H1 (cell line): ENCODE measurements around the gene RNF128. TPM values are rescaled to one million over a fixed set of nuclear protein-coding genes. Genes with fewer than 3 reads are reported as not detected.

Source experiments
- CTCF ChIA-PET: fragments of 300-600 bp; sonication (Branson Sonifier 250); formaldehyde crosslinking; loops from one replicate; lab custom pipeline; 2021; ENCODE audit not compliant: partially characterized antibody; lab: Charles Lee
- POLR2A ChIA-PET: fragments of 300-600 bp; sonication (Branson Sonifier 250); formaldehyde crosslinking; loops from one replicate; lab custom pipeline; 2021; ENCODE audit warnings: inconsistent platforms; ENCODE audit not compliant: partially characterized antibody; lab: Charles Lee
- DNase-seq, 2 experiments: peaks; one replicate each; pipeline versions ENCODE4 v3.0.0 to v3.0.0-alpha.2; 2010 to 2022; ENCODE audit warnings: low spot score in 2 of 2, low read depth in 1 of 2, mixed read lengths in 1 of 2
- FAIRE-seq: peaks from 2 replicates; lab custom pipeline; 2011; peaks lifted over from hg19 to GRCh38; lab: Jason Lieb, UNC
- H2AFZ ChIP-seq: 2 replicates; pipeline ENCODE4 v1.8.1; 2012; ENCODE audit warnings: low read length, inconsistent platforms
- H2AK5ac ChIP-seq: 2 replicates; pipeline ENCODE4 v1.6.1; 2013; ENCODE audit warnings: low read depth, low read length
- H2BK120ac ChIP-seq: replicated peaks from 2 replicates; pipeline ENCODE3; 2013; ENCODE audit warnings: low read depth, low read length, inconsistent platforms
- H2BK12ac ChIP-seq: 2 replicates; pipeline ENCODE4 v1.6.1; 2013; ENCODE audit warnings: low read depth, low read length
- H2BK15ac ChIP-seq: 2 replicates; pipeline ENCODE4 v1.6.1; 2013; ENCODE audit warnings: low read length
- H2BK20ac ChIP-seq: 2 replicates; pipeline ENCODE4 v1.6.1; 2013; ENCODE audit warnings: low read length
- H2BK5ac ChIP-seq: 2 replicates; pipeline ENCODE4 v1.6.1; 2013; ENCODE audit warnings: low read depth, low read length
- H3K14ac ChIP-seq: 2 replicates; pipeline ENCODE4 v1.6.1; 2013; ENCODE audit warnings: inconsistent platforms; ENCODE audit not compliant: insufficient read length
- H3K18ac ChIP-seq: 2 replicates; pipeline ENCODE4 v1.6.1; 2013; ENCODE audit warnings: low read length; ENCODE audit errors: extremely low read depth
- H3K23ac ChIP-seq: 2 replicates; pipeline ENCODE4 v1.6.1; 2013; ENCODE audit warnings: inconsistent platforms; ENCODE audit not compliant: insufficient read length
- H3K23me2 ChIP-seq: 2 replicates; pipeline ENCODE4 v1.6.1; 2013; ENCODE audit warnings: low read depth, low read length
- H3K27ac ChIP-seq: 2 replicates; pipeline ENCODE4 v1.6.1; 2011; ENCODE audit warnings: low read depth, low read length, inconsistent platforms
- H3K27me3 ChIP-seq, 4 experiments: replicated peaks in 1 of 4; 1 replicate in 1 of 4; 2 replicates in 3 of 4; pipeline versions ENCODE4 v1.6.1 to v1.8.1; 2011 to 2013; ENCODE audit warnings: low read length in 3 of 4, mild to moderate bottlenecking in 3 of 4, inconsistent platforms in 2 of 4, mixed read lengths in 2 of 4, moderate library complexity in 1 of 4; ENCODE audit not compliant: control insufficient read depth in 3 of 4, insufficient read depth in 3 of 4; ENCODE audit errors: extremely low read depth in 1 of 4
- H3K36me3 ChIP-seq, 4 experiments: 2 replicates each; pipeline versions ENCODE4 v1.6.1 to v1.8.1; 2011 to 2013; ENCODE audit warnings: mild to moderate bottlenecking in 4 of 4, low read length in 3 of 4, moderate library complexity in 2 of 4, control low read depth in 1 of 4, inconsistent platforms in 1 of 4; ENCODE audit not compliant: insufficient read depth in 4 of 4, control insufficient read depth in 2 of 4
- H3K4ac ChIP-seq: replicated peaks from 2 replicates; pipeline ENCODE3; 2013; ENCODE audit warnings: low read length, low read depth, mixed read lengths, inconsistent platforms; ENCODE audit not compliant: insufficient read length
- H3K4me1 ChIP-seq, 4 experiments: replicated peaks in 1 of 4; 1 replicate in 1 of 4; 2 replicates in 3 of 4; pipeline versions ENCODE4 v1.6.1 to v1.8.1; 2011 to 2013; ENCODE audit warnings: low read length in 3 of 4, inconsistent platforms in 2 of 4, mixed read lengths in 1 of 4; ENCODE audit not compliant: insufficient read depth in 4 of 4, control insufficient read depth in 3 of 4
- H3K4me2 ChIP-seq, 2 experiments: 2 replicates each; pipeline versions ENCODE4 v1.6.1 to v1.8.1; 2011 to 2013; ENCODE audit warnings: low read depth in 2 of 2, low read length in 2 of 2, control low read depth in 1 of 2, inconsistent platforms in 1 of 2, mild to moderate bottlenecking in 1 of 2; ENCODE audit not compliant: insufficient read depth in 1 of 2
- H3K4me3 ChIP-seq, 4 experiments: fragments of 200-600, 300-600 bp in 1 of 4; sonication (generic), shearing (Covaris generic), sonication (Bioruptor Twin) in 1 of 4; 2 replicates each; pipeline versions ENCODE4 v1.5.1 to v1.8.1; 2011 to 2016; ENCODE audit warnings: low read length in 4 of 4, low read depth in 3 of 4, control low read depth in 2 of 4, inconsistent platforms in 2 of 4, mild to moderate bottlenecking in 2 of 4, mixed read lengths in 1 of 4, moderate library complexity in 1 of 4; ENCODE audit not compliant: insufficient read depth in 2 of 4; ENCODE audit errors: extremely low read depth in 1 of 4
- H3K56ac ChIP-seq: replicated peaks from 2 replicates; pipeline ENCODE3; 2013; ENCODE audit warnings: low read depth, mild to moderate bottlenecking, mixed read lengths, low read length, inconsistent platforms; ENCODE audit not compliant: insufficient read length
- H3K79me1 ChIP-seq: 2 replicates; pipeline ENCODE4 v1.6.1; 2013; ENCODE audit warnings: low read depth, low read length, control low read depth
- H3K79me2 ChIP-seq, 2 experiments: 2 replicates each; pipeline versions ENCODE4 v1.6.1 to v1.8.1; 2012 to 2013; ENCODE audit warnings: low read length in 2 of 2, mild to moderate bottlenecking in 2 of 2, inconsistent platforms in 1 of 2; ENCODE audit not compliant: insufficient read depth in 2 of 2, control insufficient read depth in 1 of 2
- H3K9ac ChIP-seq, 4 experiments: replicated peaks in 1 of 4; 1 replicate in 1 of 4; 2 replicates in 3 of 4; pipeline versions ENCODE4 v1.6.1 to v1.8.1; 2011 to 2013; ENCODE audit warnings: low read depth in 3 of 4, low read length in 3 of 4, control low read depth in 2 of 4, mild to moderate bottlenecking in 2 of 4, moderate library complexity in 2 of 4, inconsistent platforms in 1 of 4; ENCODE audit errors: extremely low read depth in 1 of 4
- H3K9me3 ChIP-seq, 2 experiments: 2 replicates each; pipeline versions ENCODE4 v1.6.1 to v1.8.1; 2012 to 2013; ENCODE audit warnings: mild to moderate bottlenecking in 2 of 2, moderate library complexity in 2 of 2, control low read depth in 1 of 2, inconsistent platforms in 1 of 2, low read depth in 1 of 2, low read length in 1 of 2, mixed read lengths in 1 of 2; ENCODE audit not compliant: insufficient read depth in 2 of 2
- H4K20me1 ChIP-seq, 2 experiments: replicated peaks in 1 of 2; 2 replicates each; pipeline versions ENCODE3 to v1.8.1; 2011 to 2013; ENCODE audit warnings: inconsistent platforms in 2 of 2, low read length in 2 of 2, mild to moderate bottlenecking in 1 of 2; ENCODE audit not compliant: insufficient read depth in 2 of 2, control insufficient read depth in 1 of 2
- H4K5ac ChIP-seq: 2 replicates; pipeline ENCODE4 v1.6.1; 2013; ENCODE audit warnings: low read length, low read depth, mixed read lengths, inconsistent platforms; ENCODE audit not compliant: insufficient read length
- H4K8ac ChIP-seq: 2 replicates; pipeline ENCODE4 v1.8.0; 2013; ENCODE audit warnings: mild to moderate bottlenecking, moderate library complexity, low read length, inconsistent platforms; ENCODE audit not compliant: insufficient read depth; ENCODE audit errors: extremely low read depth
- H4K91ac ChIP-seq: replicated peaks from 2 replicates; pipeline ENCODE3; 2013; ENCODE audit warnings: low read length, mixed read lengths, inconsistent platforms; ENCODE audit not compliant: insufficient read length
- CHD2 ChIP-seq: IDR thresholded peaks from 2 replicates; pipeline ENCODE4 v1.6.1; 2012; ENCODE audit warnings: low read length, improper control_type of control experiment
- EGR1 ChIP-seq: IDR thresholded peaks from 2 replicates; pipeline ENCODE4 v1.6.1; 2011; ENCODE audit warnings: low read depth, low read length, borderline replicate concordance
- NRF1 ChIP-seq: IDR thresholded peaks from 2 replicates; pipeline ENCODE4 v1.6.1; 2011; ENCODE audit warnings: mild to moderate bottlenecking, low read depth, low read length, improper control_type of control experiment
- RBBP5 ChIP-seq: IDR thresholded peaks from 2 replicates; pipeline ENCODE4 v1.7.1; 2012; ENCODE audit warnings: low read depth, mild to moderate bottlenecking, inconsistent platforms, low read length, moderate library complexity, borderline replicate concordance
- RXRA ChIP-seq: IDR thresholded peaks from 2 replicates; pipeline ENCODE4 v1.6.1; 2011; ENCODE audit warnings: low read depth, mild to moderate bottlenecking, low read length, moderate library complexity; ENCODE audit not compliant: insufficient read depth
- SIN3A ChIP-seq, 2 experiments: IDR thresholded peaks in 1 of 2; conservative IDR thresholded peaks in 1 of 2; 2 replicates each; pipeline ENCODE4 v1.6.1; 2011 to 2012; ENCODE audit warnings: low read length in 2 of 2, improper control_type of control experiment in 1 of 2, low read depth in 1 of 2, mild to moderate bottlenecking in 1 of 2
- SIX5 ChIP-seq: IDR thresholded peaks from 2 replicates; pipeline ENCODE4 v1.6.1; 2011; ENCODE audit warnings: mild to moderate bottlenecking, low read depth, low read length
- SUZ12 ChIP-seq: fragments of 200-600 bp; sonication (generic); IDR thresholded peaks from 2 replicates; pipeline ENCODE4 v1.6.1; 2012; ENCODE audit warnings: mild to moderate bottlenecking, inconsistent platforms, low read length, moderate library complexity, mixed read lengths
- TCF12 ChIP-seq: IDR thresholded peaks from 2 replicates; pipeline ENCODE4 v1.6.1; 2011; ENCODE audit warnings: low read depth, mild to moderate bottlenecking, low read length
- polyA plus RNA-seq, 7 experiments: library from polyadenylated mRNA; depleted of rRNA in 3 of 7; stranded (reverse) in 5 of 7; unstranded in 2 of 7; fragments of >200 nt in 5 of 7; fragments of 200-250 nt in 2 of 7; gene quantifications; 1 replicate in 5 of 7; 2 replicates in 1 of 7; 4 replicates in 1 of 7; pipeline versions ENCODE4 v1.2.1 to v1.2.3, GENCODE V29; 2011 to 2013; ENCODE audit warnings: missing spikeins in 2 of 7, mixed read lengths in 2 of 7
- total RNA-seq: library from RNA; stranded (reverse); fragmentation: NEBNext Ultra II Directional; extraction: Animal tissue kit (Norgen Biotek cat#: 25700); gene quantifications from 2 replicates; pipeline ENCODE4 v1.2.1, GENCODE V29; 2021
- TF ChIP-seq, protein P1 (sequence below): IDR thresholded peaks from 2 replicates; pipeline ENCODE4 v1.6.1; 2011; ENCODE audit warnings: low read depth, mild to moderate bottlenecking, low read length; ENCODE audit not compliant: insufficient read depth
- TF ChIP-seq, protein P2 (sequence below): IDR thresholded peaks from 2 replicates; pipeline ENCODE4 v1.6.1; 2011; ENCODE audit warnings: low read length, improper control_type of control experiment

Gene RNF128
- total and polyA plus RNA-seq, 2 of the 8 experiments (the other 6 are each of a cell fraction or from before 2014, with no cell fraction given): 0.74 to 2.0 TPM

DNA sequence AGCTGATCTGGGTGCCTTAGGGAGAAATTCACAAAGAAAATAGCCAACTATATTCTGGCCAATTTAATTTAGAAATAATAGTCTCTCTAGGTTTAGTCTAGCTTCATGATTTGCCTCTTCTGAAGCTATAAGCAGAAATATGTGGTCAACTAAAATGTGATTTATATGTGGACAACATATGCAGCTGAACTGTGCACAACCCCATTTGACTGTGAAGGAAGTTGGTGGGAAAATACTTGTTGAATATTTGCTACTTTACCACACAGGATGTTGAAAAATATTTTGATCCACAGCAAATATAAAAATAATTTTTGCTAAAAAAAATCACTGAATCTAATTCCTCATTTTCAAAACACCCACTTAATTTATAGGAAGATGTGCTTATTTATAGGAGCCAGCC is 15.7 kb upstream of the RNF128 start:
- Histone ChIP-seq H4K8ac (no peak overlapping the region), H2BK120ac (no peak overlapping the region)

More for the DNA sequence above, 15.7 kb upstream of the RNF128 start:
- Histone ChIP-seq H3K79me1 (no peaks in the 10 kb centered on the region), H2BK12ac (no peak overlapping the region), H3K9ac (no peak overlapping the region), H4K91ac (no peak overlapping the region), H3K56ac (no peak overlapping the region), H2BK15ac (no peak overlapping the region), H3K4me1 (no peaks in the 10 kb centered on the region), H4K20me1 (no peaks in the 10 kb centered on the region), H4K5ac (no peak overlapping the region), H2BK5ac (no peak overlapping the region), H3K36me3 (no peaks in the 10 kb centered on the region), H3K4me2 (no peak overlapping the region), H3K14ac (no peak overlapping the region), H3K4me3 (no peak overlapping the region), H3K23ac (no peak overlapping the region), H3K27ac (no peak overlapping the region), H3K23me2 (no peaks in the 10 kb centered on the region), H3K27me3 (no peaks in the 10 kb centered on the region), H2AK5ac (no peak overlapping the region), H3K79me2 (no peaks in the 10 kb centered on the region), H3K18ac (no peak overlapping the region), H2AFZ (no peak overlapping the region), H3K4ac (no peak overlapping the region), H2BK20ac (no peak overlapping the region), H3K9me3 (no peaks in the 10 kb centered on the region)
- no peak for DNase-seq
- FAIRE-seq: no peak
- TF ChIP-seq, protein P1, sequence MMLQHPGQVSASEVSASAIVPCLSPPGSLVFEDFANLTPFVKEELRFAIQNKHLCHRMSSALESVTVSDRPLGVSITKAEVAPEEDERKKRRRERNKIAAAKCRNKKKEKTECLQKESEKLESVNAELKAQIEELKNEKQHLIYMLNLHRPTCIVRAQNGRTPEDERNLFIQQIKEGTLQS: no peak
- TF ChIP-seq SUZ12 (no peak), SIX5 (no peak), SIN3A (conservative IDR thresholded peaks at IDR 0.05 in 1 of 2, IDR thresholded peaks at IDR 0.05 in 1 of 2; ENCODE audit: low read depth in 1 of 2, low read length in 2 of 2) (no peak), EGR1 (no peak), RBBP5 (no peak), NRF1 (no peak), CHD2 (no peak), RXRA (no peak), TCF12 (no peak)
- TF ChIP-seq, protein P2, sequence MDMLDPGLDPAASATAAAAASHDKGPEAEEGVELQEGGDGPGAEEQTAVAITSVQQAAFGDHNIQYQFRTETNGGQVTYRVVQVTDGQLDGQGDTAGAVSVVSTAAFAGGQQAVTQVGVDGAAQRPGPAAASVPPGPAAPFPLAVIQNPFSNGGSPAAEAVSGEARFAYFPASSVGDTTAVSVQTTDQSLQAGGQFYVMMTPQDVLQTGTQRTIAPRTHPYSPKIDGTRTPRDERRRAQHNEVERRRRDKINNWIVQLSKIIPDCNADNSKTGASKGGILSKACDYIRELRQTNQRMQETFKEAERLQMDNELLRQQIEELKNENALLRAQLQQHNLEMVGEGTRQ: no peak
- POLR2A ChIA-PET: no interaction called here
- CTCF ChIA-PET: no interaction called here
